ENCODE data around the gene IDI2.
A peak's percentile ranks its signal among the peaks of the same experiment; 100 is the strongest.

Gene IDI2

GRCh38 chr10:1007583-1007982, 18.1 kb downstream of the IDI2 start:
- no peak for DNase-seq (ENCODE audit: low read depth)

GRCh38 chr10:1006573-1006972, 19.1 kb downstream of the IDI2 start:
- no peak for DNase-seq (ENCODE audit: low read depth)

DNA sequence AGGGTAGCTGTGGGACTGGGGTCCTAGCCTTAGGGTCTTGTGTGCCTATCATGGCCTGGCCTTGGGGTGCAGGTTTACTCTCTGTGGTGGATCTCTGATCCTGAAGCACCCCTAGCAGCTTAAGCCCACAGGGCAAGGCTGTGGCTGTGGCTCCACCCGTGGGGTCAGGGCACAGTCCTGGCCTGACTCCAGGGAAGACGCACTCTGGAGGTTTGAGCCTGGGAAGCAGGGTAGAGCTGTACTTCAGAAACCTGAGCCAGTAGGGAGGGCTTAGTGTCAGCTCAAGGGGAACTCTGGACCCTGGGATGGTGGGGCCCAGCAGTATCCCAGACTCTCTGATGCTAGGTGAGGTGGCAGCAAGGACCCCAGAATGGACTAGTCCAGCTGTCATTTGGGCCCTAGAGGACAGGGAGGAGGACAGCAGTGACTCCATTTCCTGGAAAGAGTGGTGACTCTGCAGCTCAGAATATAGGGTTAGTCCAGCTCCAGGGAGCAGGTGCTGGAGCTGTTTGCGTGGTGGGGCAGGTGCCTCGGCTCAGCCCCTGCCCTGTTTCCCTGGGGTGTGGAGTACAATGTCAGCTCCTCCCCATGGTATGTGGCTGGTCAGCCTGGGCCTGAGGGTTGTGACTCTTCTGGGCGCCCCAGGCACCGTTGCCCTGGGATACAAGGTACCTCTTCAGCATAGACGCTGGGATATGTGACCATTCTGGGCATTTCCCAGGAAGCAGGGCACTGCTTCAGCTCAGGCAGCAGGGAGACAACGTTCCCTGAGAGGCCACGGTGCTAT, 21.6 kb downstream of the IDI2 start:
- no peak for DNase-seq (ENCODE audit: low read depth)

DNA sequence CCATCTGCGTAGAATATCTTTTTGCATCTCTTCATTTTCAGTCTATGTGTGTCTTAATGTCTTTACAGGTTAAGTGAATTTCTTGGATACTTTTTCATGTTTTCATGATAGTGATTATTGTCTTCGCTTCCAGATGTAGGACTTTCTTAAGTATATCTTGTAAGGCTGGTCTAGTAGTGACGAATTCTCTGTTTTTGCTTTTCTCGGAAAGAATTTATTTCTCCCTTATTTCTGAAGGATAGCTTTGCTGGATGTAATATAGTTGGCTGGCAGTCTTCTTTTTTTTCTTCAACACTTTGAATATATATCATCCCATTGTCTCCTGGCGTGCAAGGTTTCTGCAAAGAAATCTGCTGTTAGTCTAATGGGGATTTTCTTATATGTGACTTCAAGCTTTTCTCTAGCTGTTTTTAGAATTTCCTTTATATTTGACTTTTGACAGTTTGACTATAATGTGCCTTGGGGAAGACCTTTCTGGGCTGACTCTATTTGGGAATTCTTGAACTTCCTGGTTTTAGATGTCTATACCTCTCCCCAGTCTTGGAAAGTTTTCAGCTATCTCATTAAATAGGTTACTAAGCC, 23.1 kb downstream of the IDI2 start:
- no peak for DNase-seq (ENCODE audit: low read depth)

GRCh38 chr10:997266-998022, 28.2 kb downstream of the IDI2 start:
- no peak for DNase-seq (ENCODE audit: low read depth)

DNA sequence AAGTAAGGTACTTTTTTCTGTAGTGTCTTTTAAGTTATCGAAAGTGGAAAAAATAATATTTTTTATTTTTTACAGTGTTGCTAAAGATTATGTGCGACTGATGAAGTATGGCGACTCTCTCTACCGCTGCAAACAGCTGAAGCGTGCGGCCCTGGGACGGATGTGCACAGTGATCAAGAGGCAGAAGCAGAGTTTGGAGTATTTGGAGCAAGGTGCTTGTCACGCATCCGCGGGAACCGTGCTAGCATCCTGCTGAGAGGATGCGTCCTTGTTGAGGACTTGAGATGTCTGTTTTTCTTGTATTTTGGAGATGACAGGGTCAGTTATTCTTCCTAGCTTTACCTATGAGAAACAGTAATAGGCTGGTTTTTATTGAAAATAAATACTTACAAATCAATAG, 29.6 kb downstream of the IDI2 start:
- no peak for DNase-seq (ENCODE audit: low read depth)

DNA sequence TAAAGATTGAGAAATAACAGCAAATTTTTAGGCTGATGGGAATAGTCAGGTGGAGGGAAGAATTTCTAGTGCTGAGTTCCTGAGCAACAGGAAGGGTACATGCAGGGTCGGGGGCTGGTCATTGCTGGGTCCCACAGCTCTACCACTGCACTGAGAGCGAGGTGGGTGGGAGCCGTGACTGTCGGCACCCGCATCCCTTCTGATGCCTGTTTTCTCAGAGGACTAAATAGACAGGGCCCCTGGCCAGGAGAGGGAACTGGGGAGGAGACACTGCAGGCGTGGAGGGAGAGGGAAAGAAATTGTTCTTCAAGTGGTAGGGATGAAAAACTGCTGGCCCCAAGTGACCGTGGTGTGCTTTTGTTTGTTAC, 30.1 kb downstream of the IDI2 start:
- no peak for DNase-seq (ENCODE audit: low read depth)

GRCh38 chr10:994836-995558, 30.7 kb downstream of the IDI2 start:
- no peak for DNase-seq (ENCODE audit: low read depth)

- peak; percentile 88 for DNase-seq (ENCODE audit: low read depth)
These were observed 32.8 kb downstream of the IDI2 start for GRCh38 chr10:992871-993270.

- no peak for DNase-seq (ENCODE audit: low read depth)
These were observed 33.2 kb downstream of the IDI2 start for GRCh38 chr10:992467-992866.

DNA sequence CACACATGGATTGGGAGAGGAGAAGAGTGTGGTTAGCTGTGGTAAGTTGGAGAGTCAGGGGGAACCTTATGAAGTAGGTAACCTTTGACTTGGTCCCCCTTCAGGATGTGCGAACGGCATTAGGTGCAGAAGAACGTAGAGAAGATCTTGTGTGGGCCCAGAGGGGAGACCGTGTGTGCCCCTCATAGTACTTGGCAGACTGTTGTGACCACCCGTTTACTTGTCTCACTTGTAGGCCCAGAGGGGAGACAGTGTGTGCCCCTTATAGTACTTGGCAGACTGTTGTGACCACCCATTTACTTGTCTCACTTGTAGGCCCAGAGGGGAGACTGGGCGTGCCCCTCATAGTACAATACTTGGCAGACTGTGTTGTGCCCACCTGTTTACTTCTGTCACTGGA, 34.9 kb downstream of the IDI2 start:
- no peak for DNase-seq (ENCODE audit: low read depth)

GRCh38 chr10:988667-989545, 36.8 kb downstream of the IDI2 start:
- peak; percentile 57 for DNase-seq (ENCODE audit: low read depth)

DNA sequence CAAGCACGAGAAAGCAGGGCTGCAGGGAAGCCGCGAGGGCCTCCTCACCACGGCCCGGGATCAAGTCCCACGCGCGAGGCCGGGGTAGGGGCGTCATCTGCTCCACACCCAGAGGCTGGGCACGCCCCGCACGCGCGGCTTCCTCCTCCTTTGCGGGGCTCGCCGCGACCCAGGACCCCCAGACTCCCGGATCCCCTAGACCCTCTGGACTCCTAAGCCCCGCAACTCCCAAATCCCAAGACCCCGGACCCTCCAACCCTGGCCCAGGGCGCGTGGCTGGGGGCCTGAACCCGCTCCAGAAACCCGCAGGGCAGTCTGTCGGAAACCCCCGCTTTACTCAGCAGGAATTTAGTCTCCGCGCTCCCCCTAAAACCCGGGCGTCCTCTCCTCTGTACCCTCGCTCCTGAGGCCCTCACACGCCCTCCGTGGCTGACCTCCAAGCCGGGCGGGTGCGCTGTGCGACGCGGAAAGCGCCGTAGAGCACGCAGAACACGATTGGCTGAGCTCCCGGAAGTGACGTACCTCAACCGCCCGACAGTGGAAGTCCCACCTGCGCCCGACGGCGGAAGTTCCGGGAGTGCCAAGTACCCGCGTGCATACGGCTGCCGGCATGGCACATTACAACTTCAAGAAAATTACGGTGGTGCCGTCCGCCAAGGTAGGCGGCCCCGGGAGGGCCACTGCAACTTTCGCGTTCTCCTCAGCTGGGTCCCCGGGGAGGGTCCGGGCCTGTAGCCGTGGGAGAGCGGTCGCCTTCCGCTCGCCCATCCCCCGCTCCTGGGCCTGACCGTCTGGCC, 37.6 kb downstream of the IDI2 start, which contains the start of gene GTPBP4:
Gene GTPBP4 (plus strand): TSS at position 565 of the 797 bp plus-strand sequence. CDS start 46 bp downstream, at position 611.
- peak; percentile 96 for DNase-seq (ENCODE audit: low read depth)

DNA sequence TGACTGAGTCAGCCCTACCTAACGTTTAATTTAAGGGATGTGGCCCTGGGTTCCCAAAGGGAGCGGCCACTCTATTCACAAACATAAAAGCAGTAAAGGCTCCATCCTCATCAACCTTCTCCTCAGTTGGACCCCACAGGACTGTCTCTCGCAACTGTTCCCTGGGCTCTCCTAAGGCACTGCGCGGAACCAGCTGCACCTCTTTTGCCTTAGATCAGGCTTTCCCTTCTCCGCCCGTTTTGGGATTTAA, 38.1 kb downstream of the IDI2 start:
- no peak for DNase-seq (ENCODE audit: low read depth)

GRCh38 chr10:986881-987619, 38.6 kb downstream of the IDI2 start:
- peak; percentile 51 for DNase-seq (ENCODE audit: low read depth)

DNA sequence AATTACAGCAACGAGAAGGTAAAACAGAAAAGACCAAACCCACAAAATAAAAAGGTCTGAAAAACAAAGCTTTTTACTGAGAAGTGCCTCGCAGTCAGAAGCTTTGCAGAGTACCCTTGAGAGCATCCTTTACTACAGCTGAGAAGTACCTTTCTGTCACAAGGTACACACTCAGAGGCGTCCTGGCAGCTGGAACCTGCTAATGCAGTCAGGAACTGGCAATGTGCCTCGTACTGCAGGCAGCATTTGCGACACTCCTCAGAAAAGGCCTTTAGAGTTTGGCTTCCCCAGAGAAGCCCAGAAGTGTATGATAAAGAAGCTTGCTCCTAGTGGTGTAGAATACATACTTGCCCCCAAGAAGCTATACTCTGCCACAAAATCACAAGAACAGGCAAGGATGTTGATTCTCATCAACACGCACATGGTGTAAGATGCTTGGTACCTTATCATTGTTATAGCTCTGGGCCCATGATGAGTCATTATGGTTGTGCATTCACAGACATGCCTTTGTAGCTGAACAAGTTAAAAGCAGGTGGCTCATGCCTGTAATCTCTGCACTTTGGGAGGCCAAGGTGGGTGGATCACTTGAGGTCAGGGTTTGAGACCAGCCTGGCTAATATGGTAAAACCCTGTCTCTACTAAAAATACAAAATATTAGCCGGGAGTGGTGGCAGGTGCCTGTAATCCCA, 39.4 kb downstream of the IDI2 start:
- peak; percentile 87 for DNase-seq (ENCODE audit: low read depth)

DNA sequence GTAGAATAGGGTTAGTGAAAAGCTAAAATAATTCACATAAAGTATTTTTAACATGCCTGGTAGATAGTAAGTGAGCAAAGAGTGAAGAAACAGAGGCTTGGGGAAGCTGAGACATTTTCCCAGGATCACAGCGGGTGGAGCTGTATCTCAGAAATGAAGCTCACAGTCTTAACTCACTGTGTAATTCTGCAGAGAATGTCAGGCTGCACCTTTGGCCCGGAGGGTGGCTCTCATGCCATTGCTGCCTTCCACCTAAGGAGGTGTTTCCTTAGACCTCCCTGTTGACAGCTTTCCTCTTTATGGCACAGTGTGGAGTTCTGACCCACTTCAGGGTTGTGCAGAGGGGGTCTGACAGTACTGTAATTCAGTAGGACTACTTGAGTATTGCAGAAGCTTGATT, 40.3 kb downstream of the IDI2 start:
- DNase-seq (ENCODE audit: low read depth), result no peak

DNA sequence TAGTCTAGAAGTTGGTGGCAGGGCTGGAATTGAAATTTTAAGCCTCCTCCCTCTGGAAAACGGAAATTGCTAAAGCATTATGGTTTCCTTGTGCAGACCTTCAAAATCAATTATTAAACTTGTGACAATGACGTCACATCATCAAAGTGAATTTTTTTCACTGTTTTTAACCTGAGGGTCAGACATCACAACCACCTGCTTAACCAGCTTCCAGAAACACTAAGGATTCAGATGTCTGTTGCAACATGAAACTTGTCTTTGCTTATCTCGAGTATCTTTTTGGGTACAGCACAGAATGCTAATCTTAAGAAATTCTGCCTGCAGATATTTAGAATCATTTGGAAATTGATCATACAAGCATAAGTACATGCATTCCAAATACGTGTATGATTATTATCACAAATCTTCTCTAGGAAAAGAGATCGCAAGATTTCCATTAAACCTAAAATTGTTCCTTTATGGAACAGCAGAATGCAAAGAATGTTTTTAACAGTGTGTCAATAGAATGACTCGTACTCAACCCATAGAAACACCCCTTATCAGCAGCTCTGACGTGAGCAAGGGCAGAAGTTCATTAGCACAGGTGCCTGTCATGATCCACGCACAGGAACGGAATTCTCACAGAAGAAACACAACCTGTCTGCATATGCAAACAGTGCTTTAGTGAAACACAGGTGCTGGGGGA, 41.5 kb downstream of the IDI2 start:
- peak; percentile 67 for DNase-seq (ENCODE audit: low read depth)

GRCh38 chr10:983401-983800, 42.3 kb downstream of the IDI2 start:
- no peak for DNase-seq (ENCODE audit: low read depth)

Measured in amniotic epithelial cell (primary cell).